ENCODE data around the gene RNF133.

The RNF133 gene

GRCh38 chr7:122672536-122672935 is 26.4 kb downstream of the RNF133 start:
- DNase-seq = no peak
- no peak overlapping the region for H3K27ac ChIP-seq (ENCODE audit: low read length)
- no peak overlapping the region for H3K4me3 ChIP-seq (ENCODE audit: low read length)
- no peak overlapping the region for H2AFZ ChIP-seq (ENCODE audit: low read length)
- no peaks in the 10 kb centered on the region for H3K4me1 ChIP-seq (ENCODE audit: low read length)
- no peaks in the 10 kb centered on the region for H3K27me3 ChIP-seq (replicated peaks; ENCODE audit: insufficient read depth, low read length)
- no peaks in the 10 kb centered on the region for H3K9me3 ChIP-seq (replicated peaks; ENCODE audit: insufficient read depth, low read length)
- no peaks in the 10 kb centered on the region for H3K36me3 ChIP-seq (replicated peaks; ENCODE audit: insufficient read depth, low read length)
- no peaks in the 10 kb centered on the region for H3K9me2 ChIP-seq (replicated peaks; ENCODE audit: insufficient read depth, low read length)
- H3K9ac ChIP-seq (ENCODE audit: low read length) = no peak overlapping the region
- peaks cover 30% of the 10 kb centered on the region for H3K79me2 ChIP-seq (ENCODE audit: low read length)
- H3K4me2 ChIP-seq (ENCODE audit: low read depth, low read length) = no peak overlapping the region
- no peaks in the 10 kb centered on the region for H4K20me1 ChIP-seq (ENCODE audit: insufficient read depth, low read length)
- H3F3A ChIP-seq (ENCODE audit: insufficient read depth, low read length) = no peaks in the 10 kb centered on the region
- TF ChIP-seq EZH2 (optimal IDR thresholded peaks at IDR 0.05; ENCODE audit: low read depth, low read length) (no peak), EZH2phosphoT487 (IDR thresholded peaks at IDR 0.05; ENCODE audit: low read length) (no peak), CTCF (IDR thresholded peaks at IDR 0.05; ENCODE audit: low read length) (no peak)

- Histone ChIP-seq H3K27ac (ENCODE audit: low read length) (no peak overlapping the region), H3K4me1 (ENCODE audit: low read length) (no peaks in the 10 kb centered on the region), H2AFZ (ENCODE audit: low read length) (no peak overlapping the region), H3K9ac (ENCODE audit: low read length) (no peak overlapping the region), H3K9me2 (replicated peaks; ENCODE audit: insufficient read depth, low read length) (no peaks in the 10 kb centered on the region), H3K79me2 (ENCODE audit: low read length) (peaks cover 15% of the 10 kb centered on the region), H3K4me3 (ENCODE audit: low read length) (no peak overlapping the region), H3K4me2 (ENCODE audit: low read depth, low read length) (no peak overlapping the region), H3K36me3 (replicated peaks; ENCODE audit: insufficient read depth, low read length) (no peaks in the 10 kb centered on the region), H3K27me3 (replicated peaks; ENCODE audit: insufficient read depth, low read length) (no peaks in the 10 kb centered on the region), H3F3A (ENCODE audit: insufficient read depth, low read length) (no peaks in the 10 kb centered on the region), H3K9me3 (replicated peaks; ENCODE audit: insufficient read depth, low read length) (no peaks in the 10 kb centered on the region), H4K20me1 (ENCODE audit: insufficient read depth, low read length) (no peaks in the 10 kb centered on the region)
- no peak for TF ChIP-seq CTCF (IDR thresholded peaks at IDR 0.05; ENCODE audit: low read length)
- TF ChIP-seq EZH2 (optimal IDR thresholded peaks at IDR 0.05; ENCODE audit: low read depth, low read length) = no peak
- TF ChIP-seq EZH2phosphoT487 (IDR thresholded peaks at IDR 0.05; ENCODE audit: low read length) = no peak
- DNase-seq = no peak
These were observed 35.2 kb downstream of the RNF133 start for GRCh38 chr7:122663733-122664132.

GRCh38 chr7:122658856-122659255 is 40.1 kb downstream of the RNF133 start:
- no peaks in the 10 kb centered on the region for H3K9me3 ChIP-seq (replicated peaks; ENCODE audit: insufficient read depth, low read length)
- no peaks in the 10 kb centered on the region for H4K20me1 ChIP-seq (ENCODE audit: insufficient read depth, low read length)
- no peak overlapping the region for H3K27ac ChIP-seq (ENCODE audit: low read length)
- no peak overlapping the region for H3K4me2 ChIP-seq (ENCODE audit: low read depth, low read length)
- no peaks in the 10 kb centered on the region for H3K4me1 ChIP-seq (ENCODE audit: low read length)
- TF ChIP-seq CTCF (IDR thresholded peaks at IDR 0.05; ENCODE audit: low read length) (no peak), EZH2phosphoT487 (IDR thresholded peaks at IDR 0.05; ENCODE audit: low read length) (no peak), EZH2 (optimal IDR thresholded peaks at IDR 0.05; ENCODE audit: low read depth, low read length) (no peak)
- no peak overlapping the region for H2AFZ ChIP-seq (ENCODE audit: low read length)
- no peaks in the 10 kb centered on the region for H3K9me2 ChIP-seq (replicated peaks; ENCODE audit: insufficient read depth, low read length)
- H3K4me3 ChIP-seq (ENCODE audit: low read length) = no peak overlapping the region
- no peaks in the 10 kb centered on the region for H3K27me3 ChIP-seq (replicated peaks; ENCODE audit: insufficient read depth, low read length)
- no peaks in the 10 kb centered on the region for H3K36me3 ChIP-seq (replicated peaks; ENCODE audit: insufficient read depth, low read length)
- no peaks in the 10 kb centered on the region for H3F3A ChIP-seq (ENCODE audit: insufficient read depth, low read length)
- no peak overlapping the region for H3K9ac ChIP-seq (ENCODE audit: low read length)
- no peaks in the 10 kb centered on the region for H3K79me2 ChIP-seq (ENCODE audit: low read length)
- DNase-seq = no peak
